GM10266 (cell line): ENCODE results near the gene KCNF1.

ENCODE experiments used
- DNase-seq: peaks from one replicate; pipeline ENCODE4 v3.0.0; 2012; ENCODE audit errors: extremely low spot score
- CTCF ChIP-seq: IDR thresholded peaks from 2 replicates; pipeline ENCODE4 v1.5.1; 2012; ENCODE audit warnings: mild to moderate bottlenecking, low read depth; ENCODE audit not compliant: control insufficient read depth, insufficient read depth; ENCODE audit errors: missing control alignments

The KCNF1 gene

GRCh38 chr2:10865841-10866240 is 45.9 kb upstream of the KCNF1 start:
- no peak for DNase-seq
- TF ChIP-seq CTCF: no peak

GRCh38 chr2:10867692-10868420 is 43.9 kb upstream of the KCNF1 start:
- no peak for TF ChIP-seq CTCF
- no peak for DNase-seq

DNA sequence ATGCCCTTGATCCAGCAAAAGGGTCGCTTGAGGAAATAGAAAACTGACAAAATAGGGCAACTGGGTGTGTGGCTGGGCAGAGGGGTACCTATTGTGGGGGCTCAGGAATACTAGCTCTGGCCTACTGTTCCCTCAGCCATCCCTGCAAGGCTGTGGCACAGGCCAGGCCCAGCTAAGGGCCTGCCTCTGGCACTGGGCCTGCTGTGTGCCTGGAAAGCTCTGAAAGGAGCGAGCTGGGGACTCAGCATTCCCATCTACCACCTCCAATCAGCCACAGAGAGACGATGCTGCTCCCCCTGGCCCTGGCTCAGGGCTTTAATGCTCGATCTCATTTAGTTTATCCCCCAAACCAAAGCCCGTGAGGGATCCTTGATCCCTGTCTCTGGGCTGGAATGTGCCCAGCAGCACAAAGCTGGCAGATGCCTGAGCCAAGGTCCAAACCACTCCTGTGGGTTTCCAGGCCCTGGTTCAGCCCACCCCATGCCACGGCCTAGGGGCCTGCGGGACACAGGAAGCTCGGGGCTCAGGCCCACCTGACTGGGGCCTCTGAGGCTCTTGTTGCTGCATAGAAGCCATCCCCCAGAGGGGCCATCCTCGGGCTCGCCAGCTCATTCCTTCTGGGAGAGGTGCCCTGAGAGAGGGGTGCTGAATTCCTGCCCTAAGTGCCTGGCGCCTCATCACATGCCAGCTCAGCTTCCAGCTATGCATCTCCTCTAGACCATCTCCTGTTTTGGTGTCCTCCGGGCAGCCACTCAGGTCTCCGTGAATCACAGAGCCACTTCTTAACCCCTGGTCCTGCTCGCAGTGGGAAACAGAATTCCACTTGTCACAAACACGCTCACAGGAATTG is 43.0 kb upstream of the KCNF1 start:
- no peak for TF ChIP-seq CTCF
- no peak for DNase-seq

GRCh38 chr2:10871978-10872377 is 39.8 kb upstream of the KCNF1 start:
- no peak for TF ChIP-seq CTCF
- DNase-seq: no peak

GRCh38 chr2:10873171-10873570 is 38.6 kb upstream of the KCNF1 start:
- TF ChIP-seq CTCF: no peak
- no peak for DNase-seq

DNA sequence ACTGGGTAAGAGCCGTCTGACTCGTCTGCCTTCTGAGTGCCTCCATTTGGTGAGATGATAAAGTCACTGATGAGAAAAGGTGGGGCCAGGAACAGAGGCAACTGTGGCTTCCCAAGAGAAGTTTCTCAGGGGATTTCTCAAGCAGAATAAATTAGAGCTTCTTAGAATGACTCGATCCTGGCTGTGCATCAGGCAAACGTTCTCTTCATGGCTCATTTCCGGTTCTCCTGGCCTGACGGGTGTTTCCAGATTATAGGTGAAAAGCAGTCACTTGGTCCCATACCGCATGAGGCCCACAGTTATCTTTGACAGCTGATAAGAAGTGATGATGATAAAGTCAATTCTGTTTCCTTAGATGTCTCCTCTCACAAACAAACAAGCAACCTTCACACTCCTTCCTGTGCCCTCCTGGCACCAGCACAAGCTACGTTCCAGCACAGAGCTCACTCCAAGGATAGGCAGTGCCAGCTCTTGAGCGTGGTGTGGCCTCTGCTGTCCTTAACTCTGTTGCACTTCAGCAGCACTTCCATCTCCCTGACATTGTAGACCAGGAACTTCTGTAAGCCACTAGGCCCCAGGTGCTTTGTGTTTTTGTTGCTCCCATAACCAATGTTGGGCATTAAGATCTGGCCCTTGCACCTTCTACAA is 37.8 kb upstream of the KCNF1 start:
- no peak for DNase-seq
- no peak for TF ChIP-seq CTCF
